Measurements from ENCODE around the gene EPHB4. TPM values are rescaled to one million over a fixed set of nuclear protein-coding genes. Genes with fewer than 3 reads are reported as not detected.

EPHB4 gene
- total RNA-seq, 1 experiment from 2014 or later, result 120 TPM

DNA sequence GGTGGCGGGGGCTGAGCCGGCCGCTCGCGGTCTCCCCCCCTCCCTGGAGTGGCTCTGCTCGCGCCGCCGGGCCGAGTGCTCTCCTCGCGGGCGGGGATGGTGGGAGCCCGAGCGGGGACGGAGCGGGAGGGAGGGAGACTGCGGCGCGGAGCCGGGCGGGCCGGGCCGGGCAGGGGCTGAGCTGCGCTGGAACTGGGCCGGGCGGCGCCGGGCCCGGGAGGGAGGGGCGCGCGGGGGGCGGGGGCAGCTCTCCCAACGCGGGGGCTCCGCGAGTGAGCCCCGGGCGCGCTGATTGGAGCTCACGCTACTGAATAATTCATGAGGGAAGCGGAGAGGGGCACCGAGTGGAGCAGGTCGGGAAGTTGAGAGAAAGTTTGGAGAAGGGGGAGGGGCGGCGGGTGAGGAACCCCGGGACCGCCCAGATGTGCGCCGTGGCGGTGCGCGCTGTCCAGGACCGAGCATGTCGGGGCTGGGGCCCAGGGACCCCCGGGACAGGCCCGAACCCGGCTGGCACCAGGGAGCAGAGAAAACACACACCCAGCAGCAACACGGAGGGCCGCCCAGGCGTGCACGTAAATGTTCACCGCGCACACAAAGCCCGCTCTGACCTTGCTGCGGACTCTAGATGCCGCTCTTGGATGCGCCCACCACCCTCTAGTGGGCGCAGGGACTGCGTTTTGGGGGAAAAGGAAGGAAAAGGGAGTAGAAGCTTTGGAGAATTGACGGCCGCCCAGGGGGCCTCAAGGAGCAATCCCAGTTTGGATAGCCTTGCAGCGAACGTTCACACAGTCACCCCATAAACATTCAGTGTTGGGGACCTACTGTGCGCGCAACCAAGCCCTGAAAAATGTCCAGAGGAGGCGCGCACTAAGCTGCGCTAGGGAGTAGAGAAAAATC is at the start of gene EPHB4 (continued):
- TF ChIP-seq, protein P1, sequence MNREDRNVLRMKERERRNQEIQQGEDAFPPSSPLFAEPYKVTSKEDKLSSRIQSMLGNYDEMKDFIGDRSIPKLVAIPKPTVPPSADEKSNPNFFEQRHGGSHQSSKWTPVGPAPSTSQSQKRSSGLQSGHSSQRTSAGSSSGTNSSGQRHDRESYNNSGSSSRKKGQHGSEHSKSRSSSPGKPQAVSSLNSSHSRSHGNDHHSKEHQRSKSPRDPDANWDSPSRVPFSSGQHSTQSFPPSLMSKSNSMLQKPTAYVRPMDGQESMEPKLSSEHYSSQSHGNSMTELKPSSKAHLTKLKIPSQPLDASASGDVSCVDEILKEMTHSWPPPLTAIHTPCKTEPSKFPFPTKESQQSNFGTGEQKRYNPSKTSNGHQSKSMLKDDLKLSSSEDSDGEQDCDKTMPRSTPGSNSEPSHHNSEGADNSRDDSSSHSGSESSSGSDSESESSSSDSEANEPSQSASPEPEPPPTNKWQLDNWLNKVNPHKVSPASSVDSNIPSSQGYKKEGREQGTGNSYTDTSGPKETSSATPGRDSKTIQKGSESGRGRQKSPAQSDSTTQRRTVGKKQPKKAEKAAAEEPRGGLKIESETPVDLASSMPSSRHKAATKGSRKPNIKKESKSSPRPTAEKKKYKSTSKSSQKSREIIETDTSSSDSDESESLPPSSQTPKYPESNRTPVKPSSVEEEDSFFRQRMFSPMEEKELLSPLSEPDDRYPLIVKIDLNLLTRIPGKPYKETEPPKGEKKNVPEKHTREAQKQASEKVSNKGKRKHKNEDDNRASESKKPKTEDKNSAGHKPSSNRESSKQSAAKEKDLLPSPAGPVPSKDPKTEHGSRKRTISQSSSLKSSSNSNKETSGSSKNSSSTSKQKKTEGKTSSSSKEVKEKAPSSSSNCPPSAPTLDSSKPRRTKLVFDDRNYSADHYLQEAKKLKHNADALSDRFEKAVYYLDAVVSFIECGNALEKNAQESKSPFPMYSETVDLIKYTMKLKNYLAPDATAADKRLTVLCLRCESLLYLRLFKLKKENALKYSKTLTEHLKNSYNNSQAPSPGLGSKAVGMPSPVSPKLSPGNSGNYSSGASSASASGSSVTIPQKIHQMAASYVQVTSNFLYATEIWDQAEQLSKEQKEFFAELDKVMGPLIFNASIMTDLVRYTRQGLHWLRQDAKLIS (CRISPR knock-in tag; IDR thresholded peaks at IDR 0.05; ENCODE audit: borderline replicate concordance), result no peak
- peak; percentile 49; the same call in 1 of the 2 replicates for TF ChIP-seq FOXP1 (CRISPR knock-in tag; IDR thresholded peaks at IDR 0.05; ENCODE audit: borderline replicate concordance)
- TF ChIP-seq RORB (CRISPR knock-in tag; IDR thresholded peaks at IDR 0.05), result no peak
- 0 out of 2 replicates have a peak, but pooled peaks have one; percentile 21 for TF ChIP-seq ETV6 (CRISPR knock-in tag; IDR thresholded peaks at IDR 0.05)
- TF ChIP-seq ZNF671 (CRISPR knock-in tag; IDR thresholded peaks at IDR 0.05), result no peak
- TF ChIP-seq MYBL2 (CRISPR knock-in tag; IDR thresholded peaks at IDR 0.05), result 0 out of 2 replicates have a peak, but pooled peaks have one; percentile 31
- TF ChIP-seq, protein P2, sequence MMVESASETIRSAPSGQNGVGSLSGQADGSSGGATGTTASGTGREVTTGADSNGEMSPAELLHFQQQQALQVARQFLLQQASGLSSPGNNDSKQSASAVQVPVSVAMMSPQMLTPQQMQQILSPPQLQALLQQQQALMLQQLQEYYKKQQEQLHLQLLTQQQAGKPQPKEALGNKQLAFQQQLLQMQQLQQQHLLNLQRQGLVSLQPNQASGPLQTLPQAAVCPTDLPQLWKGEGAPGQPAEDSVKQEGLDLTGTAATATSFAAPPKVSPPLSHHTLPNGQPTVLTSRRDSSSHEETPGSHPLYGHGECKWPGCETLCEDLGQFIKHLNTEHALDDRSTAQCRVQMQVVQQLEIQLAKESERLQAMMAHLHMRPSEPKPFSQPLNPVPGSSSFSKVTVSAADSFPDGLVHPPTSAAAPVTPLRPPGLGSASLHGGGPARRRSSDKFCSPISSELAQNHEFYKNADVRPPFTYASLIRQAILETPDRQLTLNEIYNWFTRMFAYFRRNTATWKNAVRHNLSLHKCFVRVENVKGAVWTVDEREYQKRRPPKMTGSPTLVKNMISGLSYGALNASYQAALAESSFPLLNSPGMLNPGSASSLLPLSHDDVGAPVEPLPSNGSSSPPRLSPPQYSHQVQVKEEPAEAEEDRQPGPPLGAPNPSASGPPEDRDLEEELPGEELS (CRISPR knock-in tag; IDR thresholded peaks at IDR 0.05), result no peak
- no peak for TF ChIP-seq ATF1 (CRISPR knock-in tag; IDR thresholded peaks at IDR 0.05)
- TF ChIP-seq, protein P3, sequence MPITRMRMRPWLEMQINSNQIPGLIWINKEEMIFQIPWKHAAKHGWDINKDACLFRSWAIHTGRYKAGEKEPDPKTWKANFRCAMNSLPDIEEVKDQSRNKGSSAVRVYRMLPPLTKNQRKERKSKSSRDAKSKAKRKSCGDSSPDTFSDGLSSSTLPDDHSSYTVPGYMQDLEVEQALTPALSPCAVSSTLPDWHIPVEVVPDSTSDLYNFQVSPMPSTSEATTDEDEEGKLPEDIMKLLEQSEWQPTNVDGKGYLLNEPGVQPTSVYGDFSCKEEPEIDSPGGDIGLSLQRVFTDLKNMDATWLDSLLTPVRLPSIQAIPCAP (CRISPR knock-in tag; IDR thresholded peaks at IDR 0.05), result no peak; the same call in 1 of the 2 replicates
- no peak for TF ChIP-seq FOXJ3 (CRISPR knock-in tag; IDR thresholded peaks at IDR 0.05; ENCODE audit: borderline replicate concordance)
- TF ChIP-seq, protein P4, sequence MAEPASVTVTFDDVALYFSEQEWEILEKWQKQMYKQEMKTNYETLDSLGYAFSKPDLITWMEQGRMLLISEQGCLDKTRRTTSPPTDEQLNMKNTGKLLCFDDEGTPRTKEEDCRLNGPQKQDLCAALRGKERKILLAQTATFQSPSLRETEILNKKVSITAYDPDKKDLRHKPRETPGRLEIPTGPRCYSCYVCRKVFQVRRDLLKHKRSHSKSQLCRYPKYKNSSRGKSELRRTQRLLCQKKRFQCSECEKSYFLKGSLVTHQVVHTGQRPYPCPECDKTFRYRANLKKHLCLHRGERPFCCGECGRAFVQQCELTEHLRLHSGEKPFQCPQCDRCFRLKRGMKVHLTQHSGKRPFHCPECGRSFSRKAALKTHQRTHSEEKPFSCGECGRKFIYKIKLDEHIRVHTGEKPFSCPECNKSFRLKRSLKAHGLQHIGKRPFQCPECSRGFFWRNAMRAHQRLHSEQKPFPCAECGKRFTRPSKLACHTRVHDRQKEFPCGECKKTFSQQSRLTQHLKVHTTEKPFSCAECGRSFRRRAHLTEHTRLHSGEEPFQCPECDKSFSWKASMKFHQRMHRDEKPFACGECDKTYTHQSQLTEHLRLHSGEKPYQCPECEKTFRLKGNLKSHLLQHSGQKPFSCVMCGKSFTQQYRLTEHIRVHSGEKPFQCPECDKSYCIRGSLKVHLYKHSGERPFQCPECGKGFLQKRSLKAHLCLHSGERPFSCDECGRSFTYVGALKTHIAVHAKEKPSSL (CRISPR knock-in tag; conservative IDR thresholded peaks at IDR 0.05), result no peak
- TF ChIP-seq, protein P5, sequence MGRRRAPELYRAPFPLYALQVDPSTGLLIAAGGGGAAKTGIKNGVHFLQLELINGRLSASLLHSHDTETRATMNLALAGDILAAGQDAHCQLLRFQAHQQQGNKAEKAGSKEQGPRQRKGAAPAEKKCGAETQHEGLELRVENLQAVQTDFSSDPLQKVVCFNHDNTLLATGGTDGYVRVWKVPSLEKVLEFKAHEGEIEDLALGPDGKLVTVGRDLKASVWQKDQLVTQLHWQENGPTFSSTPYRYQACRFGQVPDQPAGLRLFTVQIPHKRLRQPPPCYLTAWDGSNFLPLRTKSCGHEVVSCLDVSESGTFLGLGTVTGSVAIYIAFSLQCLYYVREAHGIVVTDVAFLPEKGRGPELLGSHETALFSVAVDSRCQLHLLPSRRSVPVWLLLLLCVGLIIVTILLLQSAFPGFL (CRISPR knock-in tag; IDR thresholded peaks at IDR 0.05; ENCODE audit: borderline replicate concordance), result no peak
- TF ChIP-seq KAT7 (CRISPR knock-in tag; IDR thresholded peaks at IDR 0.05; ENCODE audit: borderline replicate concordance), result no peak; the same call in 1 of the 2 replicates
- TF ChIP-seq, protein P6, sequence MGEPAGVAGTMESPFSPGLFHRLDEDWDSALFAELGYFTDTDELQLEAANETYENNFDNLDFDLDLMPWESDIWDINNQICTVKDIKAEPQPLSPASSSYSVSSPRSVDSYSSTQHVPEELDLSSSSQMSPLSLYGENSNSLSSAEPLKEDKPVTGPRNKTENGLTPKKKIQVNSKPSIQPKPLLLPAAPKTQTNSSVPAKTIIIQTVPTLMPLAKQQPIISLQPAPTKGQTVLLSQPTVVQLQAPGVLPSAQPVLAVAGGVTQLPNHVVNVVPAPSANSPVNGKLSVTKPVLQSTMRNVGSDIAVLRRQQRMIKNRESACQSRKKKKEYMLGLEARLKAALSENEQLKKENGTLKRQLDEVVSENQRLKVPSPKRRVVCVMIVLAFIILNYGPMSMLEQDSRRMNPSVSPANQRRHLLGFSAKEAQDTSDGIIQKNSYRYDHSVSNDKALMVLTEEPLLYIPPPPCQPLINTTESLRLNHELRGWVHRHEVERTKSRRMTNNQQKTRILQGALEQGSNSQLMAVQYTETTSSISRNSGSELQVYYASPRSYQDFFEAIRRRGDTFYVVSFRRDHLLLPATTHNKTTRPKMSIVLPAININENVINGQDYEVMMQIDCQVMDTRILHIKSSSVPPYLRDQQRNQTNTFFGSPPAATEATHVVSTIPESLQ (CRISPR knock-in tag; IDR thresholded peaks at IDR 0.05), result no peak
- TF ChIP-seq FOXK1 (CRISPR knock-in tag; IDR thresholded peaks at IDR 0.05), result no peak
- TF ChIP-seq GABPB1 (CRISPR knock-in tag; IDR thresholded peaks at IDR 0.05), result no peak
- no peak for TF ChIP-seq HMGA2 (CRISPR knock-in tag; IDR thresholded peaks at IDR 0.05)
- TF ChIP-seq, protein P7, sequence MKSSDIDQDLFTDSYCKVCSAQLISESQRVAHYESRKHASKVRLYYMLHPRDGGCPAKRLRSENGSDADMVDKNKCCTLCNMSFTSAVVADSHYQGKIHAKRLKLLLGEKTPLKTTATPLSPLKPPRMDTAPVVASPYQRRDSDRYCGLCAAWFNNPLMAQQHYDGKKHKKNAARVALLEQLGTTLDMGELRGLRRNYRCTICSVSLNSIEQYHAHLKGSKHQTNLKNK (CRISPR knock-in tag; IDR thresholded peaks at IDR 0.05), result no peak
- no peak for TF ChIP-seq JAZF1 (CRISPR knock-in tag; IDR thresholded peaks at IDR 0.05)
- TF ChIP-seq, protein P8, sequence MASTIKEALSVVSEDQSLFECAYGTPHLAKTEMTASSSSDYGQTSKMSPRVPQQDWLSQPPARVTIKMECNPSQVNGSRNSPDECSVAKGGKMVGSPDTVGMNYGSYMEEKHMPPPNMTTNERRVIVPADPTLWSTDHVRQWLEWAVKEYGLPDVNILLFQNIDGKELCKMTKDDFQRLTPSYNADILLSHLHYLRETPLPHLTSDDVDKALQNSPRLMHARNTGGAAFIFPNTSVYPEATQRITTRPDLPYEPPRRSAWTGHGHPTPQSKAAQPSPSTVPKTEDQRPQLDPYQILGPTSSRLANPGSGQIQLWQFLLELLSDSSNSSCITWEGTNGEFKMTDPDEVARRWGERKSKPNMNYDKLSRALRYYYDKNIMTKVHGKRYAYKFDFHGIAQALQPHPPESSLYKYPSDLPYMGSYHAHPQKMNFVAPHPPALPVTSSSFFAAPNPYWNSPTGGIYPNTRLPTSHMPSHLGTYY (CRISPR knock-in tag; IDR thresholded peaks at IDR 0.05), result no peak
- TF ChIP-seq CREB1 (CRISPR knock-in tag; IDR thresholded peaks at IDR 0.05), result no peak
- TF ChIP-seq ZNF396 (CRISPR knock-in tag; IDR thresholded peaks at IDR 0.05; ENCODE audit: borderline replicate concordance), result no peak
- TF ChIP-seq TEAD4 (CRISPR knock-in tag; IDR thresholded peaks at IDR 0.05), result no peak
